Esophagus muscularis mucosa (tissue), 3 donors: ENCODE data around the gene RAD51B.

ENCODE experiments used
- POLR2A ChIP-seq: fragments of 450-650 bp; IDR thresholded peaks from one replicate; pipeline ENCODE4 v1.6.1; 2017; ENCODE audit warnings: antibody characterized with exemption, moderate library complexity, mild to moderate bottlenecking, low read depth
- POLR2AphosphoS5 ChIP-seq, 2 donors: sonication (generic); formaldehyde crosslinking; IDR thresholded peaks; one replicate each; pipeline ENCODE4 v1.6.1; 2017; ENCODE audit warnings: antibody characterized with exemption in 2 of 2
- TF ChIP-seq, protein P1 (sequence below), 3 experiments: fragments of 200-600 bp in 2 of 3; fragments of 450-650 bp in 1 of 3; sonication (generic) in 2 of 3; IDR thresholded peaks; one replicate each; pipeline ENCODE4 v1.5.1; 2017 to 2019; ENCODE audit warnings: antibody characterized with exemption in 3 of 3, mild to moderate bottlenecking in 2 of 3, moderate library complexity in 1 of 3

DNA sequence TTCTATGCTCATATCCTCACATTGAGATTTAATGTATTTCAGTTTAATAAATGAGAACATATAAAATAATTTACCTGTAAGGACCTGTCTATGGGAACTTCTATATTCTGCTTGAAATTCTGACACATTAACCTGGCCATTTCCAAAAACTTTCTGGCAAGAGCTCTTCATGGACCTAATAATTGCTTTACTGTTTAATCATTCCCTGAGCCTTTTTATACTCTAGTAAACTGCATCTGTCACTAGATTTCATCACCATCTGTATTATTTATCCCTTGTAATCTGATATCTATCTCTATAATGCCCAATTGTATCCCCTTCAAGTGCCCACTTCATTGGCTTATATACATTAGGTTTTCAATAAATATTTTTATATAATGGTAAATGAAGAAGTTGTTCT, 327.7 kb downstream of the RAD51B start:
- TF ChIP-seq POLR2AphosphoS5 (IDR thresholded peaks at IDR 0.05): no peak
- TF ChIP-seq, protein P1, sequence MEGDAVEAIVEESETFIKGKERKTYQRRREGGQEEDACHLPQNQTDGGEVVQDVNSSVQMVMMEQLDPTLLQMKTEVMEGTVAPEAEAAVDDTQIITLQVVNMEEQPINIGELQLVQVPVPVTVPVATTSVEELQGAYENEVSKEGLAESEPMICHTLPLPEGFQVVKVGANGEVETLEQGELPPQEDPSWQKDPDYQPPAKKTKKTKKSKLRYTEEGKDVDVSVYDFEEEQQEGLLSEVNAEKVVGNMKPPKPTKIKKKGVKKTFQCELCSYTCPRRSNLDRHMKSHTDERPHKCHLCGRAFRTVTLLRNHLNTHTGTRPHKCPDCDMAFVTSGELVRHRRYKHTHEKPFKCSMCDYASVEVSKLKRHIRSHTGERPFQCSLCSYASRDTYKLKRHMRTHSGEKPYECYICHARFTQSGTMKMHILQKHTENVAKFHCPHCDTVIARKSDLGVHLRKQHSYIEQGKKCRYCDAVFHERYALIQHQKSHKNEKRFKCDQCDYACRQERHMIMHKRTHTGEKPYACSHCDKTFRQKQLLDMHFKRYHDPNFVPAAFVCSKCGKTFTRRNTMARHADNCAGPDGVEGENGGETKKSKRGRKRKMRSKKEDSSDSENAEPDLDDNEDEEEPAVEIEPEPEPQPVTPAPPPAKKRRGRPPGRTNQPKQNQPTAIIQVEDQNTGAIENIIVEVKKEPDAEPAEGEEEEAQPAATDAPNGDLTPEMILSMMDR (IDR thresholded peaks at IDR 0.05): no peak
- TF ChIP-seq POLR2A: no peak
